ENCODE results near the gene CETN2.

Gene CETN2

DNA sequence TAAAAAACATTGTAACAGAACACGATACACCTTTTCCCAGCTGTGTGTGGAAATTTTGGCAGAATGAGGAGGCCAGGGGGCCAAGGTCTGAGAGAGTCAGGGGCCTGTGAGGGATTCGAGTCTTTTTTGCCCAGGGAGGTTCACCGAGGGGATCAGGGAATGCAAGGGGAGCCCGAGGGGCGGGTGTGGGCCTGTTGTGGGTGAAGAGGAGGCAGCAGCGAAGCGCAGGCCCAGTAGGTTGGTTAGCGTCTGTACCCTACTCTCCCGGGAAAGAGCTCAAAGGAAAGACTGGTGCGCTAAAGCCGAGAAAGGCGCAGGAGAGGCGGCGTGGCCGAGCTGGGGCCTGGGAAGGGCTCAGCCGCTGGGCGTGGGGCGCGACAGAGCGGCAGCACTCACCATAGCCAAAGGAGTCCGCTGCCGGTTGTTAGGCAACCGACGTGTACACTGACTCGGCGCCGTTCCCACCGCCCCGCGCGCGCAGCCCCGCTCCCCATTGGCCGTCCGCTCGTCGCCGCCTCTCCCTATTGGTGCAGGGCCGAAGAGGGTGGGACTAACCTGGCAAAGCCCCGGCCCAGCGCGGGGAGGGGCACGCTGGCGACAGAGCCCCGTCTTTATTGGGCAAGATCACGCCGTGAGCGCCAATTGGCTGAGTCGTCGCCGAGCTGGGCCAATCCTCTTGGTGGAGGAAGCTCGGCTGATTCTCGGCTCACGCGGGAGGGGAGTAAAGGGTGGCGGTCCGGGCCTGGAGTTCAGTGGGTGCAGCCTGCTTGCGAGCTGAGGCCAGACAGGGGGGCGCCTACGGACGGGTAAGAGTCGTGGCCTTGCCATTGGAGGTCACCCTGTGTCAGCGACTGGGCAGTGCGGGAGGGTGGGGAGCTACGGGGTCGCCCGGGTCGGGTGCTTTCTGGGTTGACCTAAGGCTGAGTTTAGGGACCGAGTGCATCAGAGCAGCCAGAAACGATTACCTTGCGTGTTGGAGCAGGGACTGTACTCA lies at the start of gene CETN2, which contains the start of gene NSDHL:
Gene CETN2, minus strand, starts transcription at position 446 of the 994 bp plus-strand sequence. Its CDS starts 47 bp downstream, at position 399.
Gene NSDHL, plus strand, starts transcription at position 752 of the 994 bp plus-strand sequence. CDS start 15,262 bp downstream, outside the sequence.
- Histone ChIP-seq H3K4me3 (ENCODE audit: low read depth, low read length) (peak within 1 kb of the TSS; percentile 79), H3K27ac (peak within 1 kb of the TSS; percentile 51), H3K36me3 (replicated peaks) (no peaks in the 10 kb centered on the region), H3K27me3 (replicated peaks) (no peaks in the 10 kb centered on the region)
- TF ChIP-seq, protein P1, sequence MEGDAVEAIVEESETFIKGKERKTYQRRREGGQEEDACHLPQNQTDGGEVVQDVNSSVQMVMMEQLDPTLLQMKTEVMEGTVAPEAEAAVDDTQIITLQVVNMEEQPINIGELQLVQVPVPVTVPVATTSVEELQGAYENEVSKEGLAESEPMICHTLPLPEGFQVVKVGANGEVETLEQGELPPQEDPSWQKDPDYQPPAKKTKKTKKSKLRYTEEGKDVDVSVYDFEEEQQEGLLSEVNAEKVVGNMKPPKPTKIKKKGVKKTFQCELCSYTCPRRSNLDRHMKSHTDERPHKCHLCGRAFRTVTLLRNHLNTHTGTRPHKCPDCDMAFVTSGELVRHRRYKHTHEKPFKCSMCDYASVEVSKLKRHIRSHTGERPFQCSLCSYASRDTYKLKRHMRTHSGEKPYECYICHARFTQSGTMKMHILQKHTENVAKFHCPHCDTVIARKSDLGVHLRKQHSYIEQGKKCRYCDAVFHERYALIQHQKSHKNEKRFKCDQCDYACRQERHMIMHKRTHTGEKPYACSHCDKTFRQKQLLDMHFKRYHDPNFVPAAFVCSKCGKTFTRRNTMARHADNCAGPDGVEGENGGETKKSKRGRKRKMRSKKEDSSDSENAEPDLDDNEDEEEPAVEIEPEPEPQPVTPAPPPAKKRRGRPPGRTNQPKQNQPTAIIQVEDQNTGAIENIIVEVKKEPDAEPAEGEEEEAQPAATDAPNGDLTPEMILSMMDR (IDR thresholded peaks at IDR 0.05; ENCODE audit: low read depth, low read length, missing control alignments), result no peak
- in situ Hi-C loops (cut with HindIII; ENCODE audit: low pct_ligation_motif_present, low sequenced_read_pairs), result no loop called here
- peak; percentile 94 for DNase-seq

DNA sequence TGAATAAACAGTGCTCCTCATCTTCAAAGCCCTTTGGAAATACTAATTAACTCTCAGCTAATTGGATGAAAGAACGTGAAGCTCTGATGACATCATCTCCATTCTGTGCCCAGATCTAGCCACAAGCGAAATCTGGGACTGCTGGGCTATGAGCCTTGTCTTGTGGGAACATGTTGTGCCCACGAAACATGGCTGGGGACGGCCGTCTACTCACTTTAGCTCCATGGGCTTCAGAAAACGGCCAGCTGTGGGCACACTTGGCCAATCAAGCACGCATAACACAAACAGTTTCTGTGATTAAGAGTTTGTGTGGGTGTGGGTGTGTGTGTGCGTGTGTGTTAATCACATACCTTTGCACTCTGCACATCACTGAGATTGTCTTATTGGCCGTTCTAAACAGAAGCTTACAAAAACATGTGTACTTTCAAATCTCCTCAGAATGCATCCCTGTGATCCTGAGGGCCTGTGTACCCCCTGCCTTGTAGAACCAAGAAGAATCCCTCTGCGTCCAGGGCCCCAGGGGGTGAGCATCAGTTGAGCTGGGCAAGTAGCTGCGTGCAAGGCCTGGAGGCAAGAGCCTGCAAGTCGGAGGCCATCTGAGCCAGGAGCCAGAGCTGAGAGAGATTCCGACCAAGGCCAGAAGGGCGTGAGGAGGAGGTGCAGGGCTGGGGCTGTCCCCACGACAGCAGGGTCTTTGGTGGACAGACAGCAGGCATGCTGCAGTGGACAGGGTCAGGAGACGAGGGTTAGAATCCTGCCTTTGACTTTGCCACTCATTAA lies 48.6 kb upstream of the CETN2 start:
- Histone ChIP-seq H3K4me3 (ENCODE audit: low read depth, low read length) (no peak overlapping the region), H3K27me3 (replicated peaks) (no peaks in the 10 kb centered on the region), H3K36me3 (replicated peaks) (no peaks in the 10 kb centered on the region), H3K27ac (no peak overlapping the region)
- TF ChIP-seq, protein P1 (IDR thresholded peaks at IDR 0.05; ENCODE audit: low read depth, low read length, missing control alignments), result no peak
- DNase-seq, result no peak
- in situ Hi-C loops (cut with HindIII; ENCODE audit: low pct_ligation_motif_present, low sequenced_read_pairs), result no loop called here

DNA sequence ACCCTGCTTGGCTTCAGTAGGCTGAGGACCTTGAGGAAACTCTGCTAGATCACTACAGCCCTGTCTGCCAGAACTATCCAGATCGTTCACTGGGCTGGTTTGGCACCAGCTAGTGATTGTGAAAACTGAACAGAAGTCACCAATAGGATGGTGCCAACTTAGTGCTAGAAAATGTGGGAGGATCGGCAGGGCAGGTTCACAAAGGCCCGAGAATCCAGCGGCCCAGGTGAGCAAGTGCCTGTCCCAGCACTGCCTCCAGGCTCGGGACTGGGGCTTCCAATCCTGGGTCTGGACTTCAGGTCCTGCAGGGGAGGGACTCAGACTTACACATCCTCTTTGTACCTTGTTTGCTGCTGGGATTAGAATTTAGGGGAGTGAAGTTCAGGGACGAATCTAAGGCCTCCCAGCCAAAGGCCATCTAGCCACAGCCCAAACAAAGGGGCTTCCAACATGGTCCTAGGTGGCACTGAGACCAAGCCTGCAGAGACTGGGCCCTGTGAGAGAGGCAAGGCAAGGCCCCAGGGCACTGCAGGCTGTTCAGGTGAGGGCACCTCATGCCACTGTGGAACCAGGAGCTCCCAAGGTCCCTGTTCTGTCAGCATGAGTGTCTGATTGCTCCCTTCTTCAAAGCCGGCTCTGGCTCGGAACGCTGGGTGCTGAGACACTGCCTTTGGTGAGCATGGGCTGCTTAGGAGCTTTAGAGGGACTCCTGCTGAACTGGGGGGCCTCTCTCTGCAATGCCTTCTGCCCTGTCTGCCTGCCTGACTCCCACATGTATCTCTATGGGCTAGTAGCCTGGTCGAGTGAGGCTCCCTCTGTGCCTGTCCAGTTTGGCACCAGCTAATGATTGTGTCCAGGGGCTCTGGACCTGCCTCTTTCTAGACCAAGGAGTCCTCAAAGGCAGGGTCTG lies 46.6 kb upstream of the CETN2 start:
- no peak for DNase-seq
- in situ Hi-C loops (cut with HindIII; ENCODE audit: low pct_ligation_motif_present, low sequenced_read_pairs), result no loop called here
- H3K27ac ChIP-seq, result no peak overlapping the region

DNA sequence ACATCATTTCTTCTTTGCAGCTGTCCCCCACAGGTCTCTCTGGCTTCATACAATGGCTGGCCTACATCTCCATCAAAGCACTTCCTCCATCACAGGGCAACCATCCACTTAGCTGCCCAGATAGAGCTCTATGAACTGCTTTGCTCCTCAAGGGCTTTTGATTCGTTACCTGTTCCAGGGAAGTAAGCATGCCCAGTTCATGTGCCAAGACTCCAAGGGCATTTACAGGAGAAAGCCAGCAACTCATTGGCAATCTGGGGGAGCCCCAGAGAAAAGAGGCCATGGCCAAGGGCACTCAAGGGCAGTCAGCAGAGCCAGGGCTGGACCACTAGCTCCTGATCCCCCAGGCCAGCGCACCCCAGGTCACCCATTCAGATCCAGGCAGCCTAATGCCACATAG lies 42.8 kb upstream of the CETN2 start:
- Histone ChIP-seq H3K4me3 (ENCODE audit: low read depth, low read length) (no peak overlapping the region), H3K27me3 (replicated peaks) (no peaks in the 10 kb centered on the region), H3K27ac (no peak overlapping the region), H3K36me3 (replicated peaks) (no peaks in the 10 kb centered on the region)
- in situ Hi-C loops (cut with HindIII; ENCODE audit: low pct_ligation_motif_present, low sequenced_read_pairs), result no loop called here
- TF ChIP-seq, protein P1 (IDR thresholded peaks at IDR 0.05; ENCODE audit: low read depth, low read length, missing control alignments), result no peak
- no peak for DNase-seq

More for the DNA sequence above, 46.6 kb upstream of the CETN2 start:
- Histone ChIP-seq H3K36me3 (replicated peaks) (no peaks in the 10 kb centered on the region), H3K4me3 (ENCODE audit: low read depth, low read length) (no peak overlapping the region), H3K27me3 (replicated peaks) (no peaks in the 10 kb centered on the region)
- TF ChIP-seq, protein P1 (IDR thresholded peaks at IDR 0.05; ENCODE audit: low read depth, low read length, missing control alignments), result no peak

DNA sequence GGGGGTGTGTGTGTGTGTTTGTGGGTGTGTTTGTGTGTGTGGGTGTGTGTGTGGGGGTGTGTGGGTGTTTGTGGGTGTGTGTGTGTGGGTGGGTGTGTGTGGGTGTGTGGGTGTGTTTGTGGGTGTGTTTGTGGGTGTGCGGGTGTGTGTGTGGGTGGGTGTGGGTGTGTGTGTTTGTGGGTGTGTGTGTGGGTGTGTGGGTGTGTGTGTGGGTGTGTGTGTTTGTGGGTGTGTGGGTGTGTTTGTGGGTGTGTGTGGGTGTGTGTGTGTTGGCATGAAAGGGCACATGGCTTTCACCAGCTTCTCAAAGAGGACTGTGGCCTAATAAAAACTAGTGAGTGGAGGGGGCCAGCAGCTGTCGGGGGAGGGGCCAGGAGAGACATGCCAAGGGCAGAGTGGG lies 42.0 kb upstream of the CETN2 start:
- no peaks in the 10 kb centered on the region for H3K27me3 ChIP-seq (replicated peaks)
- TF ChIP-seq, protein P1 (IDR thresholded peaks at IDR 0.05; ENCODE audit: low read depth, low read length, missing control alignments), result no peak
- in situ Hi-C loops (cut with HindIII; ENCODE audit: low pct_ligation_motif_present, low sequenced_read_pairs), result no loop called here
- no peak overlapping the region for H3K27ac ChIP-seq
- H3K36me3 ChIP-seq (replicated peaks), result peaks cover 3% of the 10 kb centered on the region
- DNase-seq, result no peak
- H3K4me3 ChIP-seq (ENCODE audit: low read depth, low read length), result no peak overlapping the region

All from brain microvascular endothelial cell (primary cell).